ENCODE results near the gene PTPRE.

Gene PTPRE

DNA sequence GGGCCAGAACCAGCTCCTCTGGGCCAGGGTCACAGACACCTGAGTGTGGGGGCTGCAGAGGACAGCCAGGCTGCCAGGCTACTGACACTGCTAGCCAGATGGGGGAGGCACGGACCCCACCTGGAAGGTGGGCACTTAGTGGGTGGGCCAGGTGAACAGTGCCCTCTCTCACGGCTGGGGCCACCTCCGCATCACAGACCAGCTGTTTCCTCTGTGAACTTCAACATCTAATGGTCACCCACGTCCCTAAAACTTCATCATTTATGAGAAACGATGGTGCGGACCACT is 138.9 kb downstream of the PTPRE start:
- no peak for DNase-seq (ENCODE audit: insufficient read length, low spot score)

GRCh38 chr10:128046156-128046952 is 139.5 kb downstream of the PTPRE start:
- TF ChIP-seq SPI1 (IDR thresholded peaks at IDR 0.05; ENCODE audit: low read depth, low read length), result no peak
- no peak for TF ChIP-seq POLR2A (IDR thresholded peaks at IDR 0.05; ENCODE audit: low read depth, low read length)
- TF ChIP-seq POLR2AphosphoS5 (IDR thresholded peaks at IDR 0.05; ENCODE audit: low read depth, low read length), result no peak
- TF ChIP-seq PAX5 (IDR thresholded peaks at IDR 0.05; ENCODE audit: insufficient read depth, low read length, severe bottlenecking), result no peak
- no peak for TF ChIP-seq TAF1 (IDR thresholded peaks at IDR 0.05; ENCODE audit: low read depth, low read length)
- no peak for TF ChIP-seq POU2F2 (IDR thresholded peaks at IDR 0.05; ENCODE audit: low read depth, low read length)
- DNase-seq (ENCODE audit: insufficient read length, low spot score) (no peak), FAIRE-seq (no peak)

More for the DNA sequence above, 138.9 kb downstream of the PTPRE start:
- TF ChIP-seq POLR2AphosphoS5 (IDR thresholded peaks at IDR 0.05; ENCODE audit: low read depth, low read length) (no peak), TAF1 (IDR thresholded peaks at IDR 0.05; ENCODE audit: low read depth, low read length) (no peak), POU2F2 (IDR thresholded peaks at IDR 0.05; ENCODE audit: low read depth, low read length) (no peak), POLR2A (IDR thresholded peaks at IDR 0.05; ENCODE audit: low read depth, low read length) (no peak), SPI1 (IDR thresholded peaks at IDR 0.05; ENCODE audit: low read depth, low read length) (no peak), PAX5 (IDR thresholded peaks at IDR 0.05; ENCODE audit: insufficient read depth, low read length, severe bottlenecking) (no peak)
- FAIRE-seq, result no peak

DNA sequence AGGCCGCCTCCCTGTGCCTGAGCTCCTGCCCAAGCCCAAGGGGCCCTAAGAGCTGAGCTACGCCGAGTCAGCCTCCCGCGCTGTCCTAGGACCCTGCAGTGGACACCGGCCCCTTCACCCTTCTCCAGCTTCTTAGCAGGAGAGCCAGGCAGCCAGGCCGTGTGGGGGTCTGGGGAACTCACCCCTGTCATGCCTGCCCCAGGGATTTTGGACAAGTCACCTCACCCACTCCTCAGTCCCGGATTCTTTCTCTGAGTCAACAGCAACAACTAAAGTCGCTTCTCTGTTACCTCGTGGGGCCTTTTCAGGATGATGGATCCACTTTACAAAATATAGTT is 140.0 kb downstream of the PTPRE start:
- TF ChIP-seq POLR2A (IDR thresholded peaks at IDR 0.05; ENCODE audit: low read depth, low read length) (no peak), POLR2AphosphoS5 (IDR thresholded peaks at IDR 0.05; ENCODE audit: low read depth, low read length) (no peak), SPI1 (IDR thresholded peaks at IDR 0.05; ENCODE audit: low read depth, low read length) (no peak)
- DNase-seq (ENCODE audit: insufficient read length, low spot score) (no peak), FAIRE-seq (no peak)

DNA sequence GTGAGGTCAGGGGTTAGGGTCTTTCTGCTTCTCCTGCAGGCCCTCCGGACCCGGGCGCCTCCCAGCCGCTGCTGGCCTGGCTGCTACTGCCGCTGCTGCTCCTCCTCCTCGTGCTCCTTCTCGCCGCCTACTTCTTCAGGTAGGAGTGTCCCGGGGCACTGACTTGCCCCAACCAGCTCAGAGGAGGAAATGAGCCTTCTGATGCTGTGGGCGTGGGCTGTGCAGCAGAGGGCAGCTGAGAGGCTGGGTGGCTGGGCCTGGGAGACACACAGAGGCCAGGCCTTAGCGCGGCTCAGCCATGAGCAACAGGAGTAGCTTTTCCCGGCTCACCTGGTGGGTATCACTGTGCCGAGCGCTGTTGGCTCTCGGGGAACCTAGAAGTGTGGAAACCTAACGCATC is 140.4 kb downstream of the PTPRE start:
- TF ChIP-seq POLR2AphosphoS5 (IDR thresholded peaks at IDR 0.05; ENCODE audit: low read depth, low read length), result 0 out of 2 replicates have a peak, but pooled peaks have one; percentile 40
- TF ChIP-seq POLR2A (IDR thresholded peaks at IDR 0.05; ENCODE audit: low read depth, low read length), result peak; percentile 52; the same call in 1 of the 2 replicates
- TF ChIP-seq TAF1 (IDR thresholded peaks at IDR 0.05; ENCODE audit: low read depth, low read length), result no peak
- TF ChIP-seq SPI1 (IDR thresholded peaks at IDR 0.05; ENCODE audit: low read depth, low read length), result peak; percentile 59
- FAIRE-seq, result peak; percentile 95
- DNase-seq (ENCODE audit: insufficient read length, low spot score), result peak; percentile 84

DNA sequence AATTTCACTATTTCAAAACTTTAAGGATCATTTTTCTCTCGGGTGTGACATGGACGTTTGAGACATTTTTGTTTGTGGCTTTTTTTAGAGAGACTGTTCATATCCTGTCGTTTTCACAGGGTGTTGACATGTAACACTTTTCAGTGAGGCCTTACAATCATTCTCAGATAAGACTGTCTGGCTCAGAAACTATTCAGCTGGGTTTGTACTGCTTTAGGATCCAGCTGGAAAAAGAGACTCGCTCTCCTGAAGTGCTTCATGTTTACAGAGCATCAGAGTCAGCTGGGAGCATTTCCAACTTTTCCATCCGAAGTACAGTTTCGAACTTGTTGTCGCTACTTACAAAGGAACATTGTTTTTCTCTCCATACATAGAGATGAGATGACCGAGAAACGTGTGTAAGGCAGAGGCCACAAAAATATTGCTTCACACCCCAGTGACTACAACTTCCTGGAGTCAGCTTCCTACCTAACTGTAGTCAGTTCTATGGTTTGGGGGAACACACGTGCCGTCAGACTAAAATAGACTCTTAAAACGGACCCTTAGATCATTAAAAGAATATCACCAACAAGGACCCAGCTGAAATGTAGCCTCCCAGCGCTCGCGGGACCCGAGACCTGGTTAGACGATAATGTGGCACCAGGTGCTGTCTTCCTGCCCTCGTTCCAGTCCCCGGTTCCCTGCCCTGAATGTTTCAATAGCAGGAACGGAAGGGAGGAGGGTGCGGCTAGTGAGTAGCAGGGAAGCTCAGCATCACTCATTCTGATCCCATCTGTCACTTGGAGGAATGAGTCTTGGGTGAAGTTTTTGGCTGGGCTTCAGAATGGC is 141.3 kb downstream of the PTPRE start:
- peak; percentile 87 for FAIRE-seq
- no peak for TF ChIP-seq POLR2A (IDR thresholded peaks at IDR 0.05; ENCODE audit: low read depth, low read length)
- no peak for DNase-seq (ENCODE audit: insufficient read length, low spot score)

DNA sequence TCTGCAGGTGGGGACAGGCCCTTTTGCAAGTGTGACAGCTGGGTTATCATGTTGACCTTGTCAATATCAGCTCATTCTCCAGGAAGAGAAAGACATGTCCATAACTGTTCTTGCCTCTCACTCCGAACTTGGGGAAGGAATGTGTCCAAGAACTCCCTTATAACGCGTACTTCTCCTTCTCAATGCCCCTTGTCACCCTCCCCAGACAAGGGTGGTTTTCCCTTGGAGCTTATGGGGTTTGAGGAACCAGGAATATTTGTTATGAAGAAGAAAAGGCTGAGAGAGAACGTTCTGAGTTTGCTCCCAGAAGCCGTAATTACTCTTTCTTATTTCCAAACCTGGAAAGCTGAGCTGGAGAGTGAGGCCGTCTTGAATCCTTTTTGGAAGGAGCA is 141.9 kb downstream of the PTPRE start:
- DNase-seq (ENCODE audit: insufficient read length, low spot score), result no peak
- TF ChIP-seq POLR2A (IDR thresholded peaks at IDR 0.05; ENCODE audit: low read depth, low read length), result no peak
- no peak for TF ChIP-seq POLR2AphosphoS5 (IDR thresholded peaks at IDR 0.05; ENCODE audit: low read depth, low read length)
- no peak for TF ChIP-seq TAF1 (IDR thresholded peaks at IDR 0.05; ENCODE audit: low read depth, low read length)
- no peak for TF ChIP-seq SPI1 (IDR thresholded peaks at IDR 0.05; ENCODE audit: low read depth, low read length)
- TF ChIP-seq PAX5 (IDR thresholded peaks at IDR 0.05; ENCODE audit: insufficient read depth, low read length, severe bottlenecking), result no peak
- no peak for TF ChIP-seq POU2F2 (IDR thresholded peaks at IDR 0.05; ENCODE audit: low read depth, low read length)
- FAIRE-seq, result no peak

GRCh38 chr10:128049226-128050120 is 142.6 kb downstream of the PTPRE start:
- DNase-seq (ENCODE audit: insufficient read length, low spot score) (no peak), FAIRE-seq (peak; percentile 61)
- TF ChIP-seq TAF1 (IDR thresholded peaks at IDR 0.05; ENCODE audit: low read depth, low read length) (no peak), POU2F2 (IDR thresholded peaks at IDR 0.05; ENCODE audit: low read depth, low read length) (no peak), SPI1 (IDR thresholded peaks at IDR 0.05; ENCODE audit: low read depth, low read length) (no peak), POLR2A (IDR thresholded peaks at IDR 0.05; ENCODE audit: low read depth, low read length) (no peak), PAX5 (IDR thresholded peaks at IDR 0.05; ENCODE audit: insufficient read depth, low read length, severe bottlenecking) (no peak), POLR2AphosphoS5 (IDR thresholded peaks at IDR 0.05; ENCODE audit: low read depth, low read length) (no peak)

GRCh38 chr10:128050121-128050516 is 143.2 kb downstream of the PTPRE start:
- no peak for DNase-seq (ENCODE audit: insufficient read length, low spot score)
- TF ChIP-seq SPI1 (IDR thresholded peaks at IDR 0.05; ENCODE audit: low read depth, low read length), result no peak
- TF ChIP-seq POLR2A (IDR thresholded peaks at IDR 0.05; ENCODE audit: low read depth, low read length), result no peak
- TF ChIP-seq POLR2AphosphoS5 (IDR thresholded peaks at IDR 0.05; ENCODE audit: low read depth, low read length), result no peak
- TF ChIP-seq POU2F2 (IDR thresholded peaks at IDR 0.05; ENCODE audit: low read depth, low read length), result no peak
- no peak for TF ChIP-seq TAF1 (IDR thresholded peaks at IDR 0.05; ENCODE audit: low read depth, low read length)
- TF ChIP-seq PAX5 (IDR thresholded peaks at IDR 0.05; ENCODE audit: insufficient read depth, low read length, severe bottlenecking), result no peak
- peak; percentile 60 for FAIRE-seq

- no peak for TF ChIP-seq TAF1 (IDR thresholded peaks at IDR 0.05; ENCODE audit: low read depth, low read length)
- TF ChIP-seq SPI1 (IDR thresholded peaks at IDR 0.05; ENCODE audit: low read depth, low read length), result peak; percentile 9; the same call in 1 of the 2 replicates
- TF ChIP-seq POLR2A (IDR thresholded peaks at IDR 0.05; ENCODE audit: low read depth, low read length), result no peak
- TF ChIP-seq PAX5 (IDR thresholded peaks at IDR 0.05; ENCODE audit: insufficient read depth, low read length, severe bottlenecking), result no peak
- no peak for DNase-seq (ENCODE audit: insufficient read length, low spot score)
- no peak for FAIRE-seq
Observed at GRCh38 chr10:128050936-128051335, 144.0 kb downstream of the PTPRE start.
